Measurements from ENCODE around the gene SYDE1.

The SYDE1 gene

GRCh38 chr19:15137777-15138176 is 30.6 kb downstream of the SYDE1 start:
- Histone ChIP-seq H3K9me3 (replicated peaks; ENCODE audit: insufficient read depth, low read length) (no peaks in the 10 kb centered on the region), H3K27ac (ENCODE audit: low read length) (no peak overlapping the region), H3K4me1 (ENCODE audit: low read length) (no peaks in the 10 kb centered on the region), H2AFZ (ENCODE audit: low read length) (no peak overlapping the region), H3F3A (ENCODE audit: insufficient read depth, low read length) (no peaks in the 10 kb centered on the region), H4K20me1 (ENCODE audit: insufficient read depth, low read length) (no peaks in the 10 kb centered on the region), H3K27me3 (replicated peaks; ENCODE audit: insufficient read depth, low read length) (peaks cover 39% of the 10 kb centered on the region), H3K9me2 (replicated peaks; ENCODE audit: insufficient read depth, low read length) (no peaks in the 10 kb centered on the region), H3K4me2 (ENCODE audit: low read depth, low read length) (no peak overlapping the region), H3K4me3 (ENCODE audit: low read length) (no peak overlapping the region), H3K79me2 (ENCODE audit: low read length) (no peaks in the 10 kb centered on the region), H3K9ac (ENCODE audit: low read length) (no peak overlapping the region), H3K36me3 (replicated peaks; ENCODE audit: insufficient read depth, low read length) (no peaks in the 10 kb centered on the region)
- TF ChIP-seq CTCF (IDR thresholded peaks at IDR 0.05; ENCODE audit: low read length), result no peak
- no peak for TF ChIP-seq EZH2phosphoT487 (IDR thresholded peaks at IDR 0.05; ENCODE audit: low read length)
- TF ChIP-seq EZH2 (optimal IDR thresholded peaks at IDR 0.05; ENCODE audit: low read depth, low read length), result no peak
- DNase-seq, result no peak

GRCh38 chr19:15138427-15138826 is 31.2 kb downstream of the SYDE1 start:
- Histone ChIP-seq H3K79me2 (ENCODE audit: low read length) (no peaks in the 10 kb centered on the region), H3K27me3 (replicated peaks; ENCODE audit: insufficient read depth, low read length) (peaks cover 39% of the 10 kb centered on the region), H2AFZ (ENCODE audit: low read length) (no peak overlapping the region), H3K9me2 (replicated peaks; ENCODE audit: insufficient read depth, low read length) (no peaks in the 10 kb centered on the region), H4K20me1 (ENCODE audit: insufficient read depth, low read length) (no peaks in the 10 kb centered on the region), H3K4me1 (ENCODE audit: low read length) (no peaks in the 10 kb centered on the region), H3K4me2 (ENCODE audit: low read depth, low read length) (no peak overlapping the region), H3K9ac (ENCODE audit: low read length) (no peak overlapping the region), H3K27ac (ENCODE audit: low read length) (no peak overlapping the region), H3F3A (ENCODE audit: insufficient read depth, low read length) (no peaks in the 10 kb centered on the region), H3K36me3 (replicated peaks; ENCODE audit: insufficient read depth, low read length) (no peaks in the 10 kb centered on the region), H3K4me3 (ENCODE audit: low read length) (no peak overlapping the region), H3K9me3 (replicated peaks; ENCODE audit: insufficient read depth, low read length) (no peaks in the 10 kb centered on the region)
- no peak for TF ChIP-seq CTCF (IDR thresholded peaks at IDR 0.05; ENCODE audit: low read length)
- TF ChIP-seq EZH2phosphoT487 (IDR thresholded peaks at IDR 0.05; ENCODE audit: low read length), result no peak
- no peak for TF ChIP-seq EZH2 (optimal IDR thresholded peaks at IDR 0.05; ENCODE audit: low read depth, low read length)
- DNase-seq, result no peak

GRCh38 chr19:15141143-15141542 is 33.9 kb downstream of the SYDE1 start:
- Histone ChIP-seq H3K27ac (ENCODE audit: low read length) (no peak overlapping the region), H3K79me2 (ENCODE audit: low read length) (no peaks in the 10 kb centered on the region), H3K4me1 (ENCODE audit: low read length) (no peaks in the 10 kb centered on the region), H3K4me2 (ENCODE audit: low read depth, low read length) (no peak overlapping the region), H3K4me3 (ENCODE audit: low read length) (no peak overlapping the region), H4K20me1 (ENCODE audit: insufficient read depth, low read length) (no peaks in the 10 kb centered on the region), H3K9ac (ENCODE audit: low read length) (no peak overlapping the region), H3K27me3 (replicated peaks; ENCODE audit: insufficient read depth, low read length) (peaks cover 46% of the 10 kb centered on the region), H3K9me2 (replicated peaks; ENCODE audit: insufficient read depth, low read length) (no peaks in the 10 kb centered on the region), H3K36me3 (replicated peaks; ENCODE audit: insufficient read depth, low read length) (no peaks in the 10 kb centered on the region), H3K9me3 (replicated peaks; ENCODE audit: insufficient read depth, low read length) (no peaks in the 10 kb centered on the region), H2AFZ (ENCODE audit: low read length) (no peak overlapping the region), H3F3A (ENCODE audit: insufficient read depth, low read length) (no peaks in the 10 kb centered on the region)
- TF ChIP-seq EZH2 (optimal IDR thresholded peaks at IDR 0.05; ENCODE audit: low read depth, low read length), result no peak
- no peak for TF ChIP-seq CTCF (IDR thresholded peaks at IDR 0.05; ENCODE audit: low read length)
- no peak for TF ChIP-seq EZH2phosphoT487 (IDR thresholded peaks at IDR 0.05; ENCODE audit: low read length)
- DNase-seq, result no peak

Data from MM.1S (cell line).